Brain pericyte (primary cell): ENCODE results near the gene CYFIP2.

Experiments used
- DNase-seq: peaks from one replicate; pipeline ENCODE4 v3.0.0-alpha.2; 2012; ENCODE audit warnings: low read depth, low spot score

Gene CYFIP2

GRCh38 chr5:157356576-157356975, 90.7 kb downstream of the CYFIP2 start:
- DNase-seq, result no peak

GRCh38 chr5:157357823-157358222, 91.9 kb downstream of the CYFIP2 start:
- no peak for DNase-seq

GRCh38 chr5:157358871-157359270, 92.9 kb downstream of the CYFIP2 start:
- no peak for DNase-seq

- DNase-seq, result no peak
These were observed 93.6 kb downstream of the CYFIP2 start for GRCh38 chr5:157359356-157360055.

GRCh38 chr5:157362012-157362411, 96.1 kb downstream of the CYFIP2 start:
- no peak for DNase-seq

GRCh38 chr5:157362502-157362901, 96.6 kb downstream of the CYFIP2 start:
- no peak for DNase-seq

- DNase-seq, result no peak
These were observed 97.1 kb downstream of the CYFIP2 start for GRCh38 chr5:157362982-157363381.

GRCh38 chr5:157365732-157366131, 99.8 kb downstream of the CYFIP2 start:
- no peak for DNase-seq

GRCh38 chr5:157366741-157367674, 101.1 kb downstream of the CYFIP2 start:
- no peak for DNase-seq

GRCh38 chr5:157369507-157369906, 103.6 kb downstream of the CYFIP2 start:
- no peak for DNase-seq

GRCh38 chr5:157370967-157371366, 105.0 kb downstream of the CYFIP2 start:
- peak; percentile 74 for DNase-seq

- DNase-seq, result no peak
These were observed 105.9 kb downstream of the CYFIP2 start for GRCh38 chr5:157371655-157372471.

GRCh38 chr5:157372472-157372822, 106.5 kb downstream of the CYFIP2 start:
- DNase-seq, result no peak

GRCh38 chr5:157378509-157378908, 112.6 kb downstream of the CYFIP2 start:
- no peak for DNase-seq

GRCh38 chr5:157379983-157380382, 114.1 kb downstream of the CYFIP2 start:
- DNase-seq, result no peak

- DNase-seq, result no peak
These were observed 115.8 kb downstream of the CYFIP2 start for GRCh38 chr5:157381746-157382145.

GRCh38 chr5:157382996-157383800, 117.3 kb downstream of the CYFIP2 start:
- no peak for DNase-seq

GRCh38 chr5:157384971-157385709, 119.2 kb downstream of the CYFIP2 start:
- peak; percentile 78 for DNase-seq

GRCh38 chr5:157387041-157387563, 121.2 kb downstream of the CYFIP2 start:
- no peak for DNase-seq

- peak; percentile 81 for DNase-seq
These were observed 121.8 kb downstream of the CYFIP2 start for GRCh38 chr5:157387683-157388093.
